Smooth muscle cell (in vitro differentiated cells): Measurements from ENCODE around the gene CNGB1. TPM values are rescaled to one million over a fixed set of nuclear protein-coding genes. Genes with fewer than 3 reads are reported as not detected.
"Not testable (repeated sequence)": the region's sequence is repeated elsewhere in the genome, so short reads cannot be mapped to it uniquely, and the experiment has no call there.

Experiments used
- DNase-seq: peaks from one replicate; lab custom pipeline; 2025; ENCODE audit not compliant: unreplicated experiment; lab: John Stamatoyannopoulos, UW
- H2AFZ ChIP-seq: fragments of 200-600 bp; sonication (generic); 2 replicates; pipeline ENCODE4 v1.6.0; 2016; ENCODE audit warnings: antibody characterized with exemption, low read depth, mild to moderate bottlenecking
- H3F3A ChIP-seq: fragments of 200-600 bp; sonication (generic); 2 replicates; pipeline ENCODE4 v1.6.0; 2017; ENCODE audit warnings: antibody characterized with exemption, low read depth
- H3K27ac ChIP-seq: fragments of 200-600 bp; sonication (generic); 2 replicates; pipeline ENCODE4 v1.5.1; 2016; ENCODE audit warnings: low read depth, mild to moderate bottlenecking
- H3K27me3 ChIP-seq: fragments of 200-600 bp; sonication (generic); 2 replicates; pipeline ENCODE4 v1.6.1; 2016; ENCODE audit warnings: low read depth, mild to moderate bottlenecking
- H3K36me3 ChIP-seq: fragments of 200-600 bp; sonication (generic); 2 replicates; pipeline ENCODE4 v1.5.1; 2016; ENCODE audit warnings: low read depth
- H3K4me1 ChIP-seq: fragments of 200-600 bp; sonication (generic); 2 replicates; pipeline ENCODE4 v1.5.1; 2016; ENCODE audit warnings: low read depth
- H3K4me2 ChIP-seq: fragments of 200-600 bp; sonication (generic); 2 replicates; pipeline ENCODE4 v1.6.0; 2016; ENCODE audit warnings: mild to moderate bottlenecking
- H3K4me3 ChIP-seq: fragments of 200-600 bp; sonication (generic); 2 replicates; pipeline ENCODE4 v1.5.1; 2016; ENCODE audit warnings: mild to moderate bottlenecking
- H3K79me2 ChIP-seq: fragments of 200-600 bp; sonication (generic); 2 replicates; pipeline ENCODE4 v1.6.0; 2016; ENCODE audit warnings: low read depth, mild to moderate bottlenecking
- H3K9ac ChIP-seq: fragments of 200-600 bp; sonication (generic); 2 replicates; pipeline ENCODE4 v1.6.0; 2016; ENCODE audit warnings: low read depth
- H3K9me3 ChIP-seq: fragments of 200-600 bp; sonication (generic); replicated peaks from 2 replicates; pipeline ENCODE4 v1.5.1; 2016; ENCODE audit warnings: low read depth
- H4K20me1 ChIP-seq: fragments of 200-600 bp; sonication (generic); 2 replicates; pipeline ENCODE4 v1.6.0; 2016; ENCODE audit warnings: low read depth
- WGBS: methylation state at CpG from one replicate; pipeline ENCODE4 v1.1.7; 2016; ENCODE audit warnings: low lambda C conversion rate; 5-methylcytosine and 5-hydroxymethylcytosine counted together
- polyA plus RNA-seq: library from polyadenylated mRNA; unstranded; fragments of >200 nt; fragmentation: Nextera tagmentation; extraction: Ambion mirVana; gene quantifications from 2 replicates; pipeline ENCODE4 v1.2.1, GENCODE V29; 2016
- total RNA-seq: library from RNA; depleted of rRNA; stranded (reverse); fragments of >200 nt; gene quantifications from 2 replicates; pipeline ENCODE4 v1.2.3, GENCODE V29; 2014
- TF ChIP-seq, protein P1 (sequence below): fragments of 200-600 bp; sonication (generic); IDR thresholded peaks from 2 replicates; pipeline ENCODE4 v1.5.1; 2017; ENCODE audit warnings: borderline replicate concordance, mild to moderate bottlenecking, antibody characterized with exemption; ENCODE audit not compliant: insufficient read depth, poor library complexity, severe bottlenecking

CNGB1 gene
- total and polyA plus RNA-seq, 2 experiments from 2014 or later: not detected

DNA sequence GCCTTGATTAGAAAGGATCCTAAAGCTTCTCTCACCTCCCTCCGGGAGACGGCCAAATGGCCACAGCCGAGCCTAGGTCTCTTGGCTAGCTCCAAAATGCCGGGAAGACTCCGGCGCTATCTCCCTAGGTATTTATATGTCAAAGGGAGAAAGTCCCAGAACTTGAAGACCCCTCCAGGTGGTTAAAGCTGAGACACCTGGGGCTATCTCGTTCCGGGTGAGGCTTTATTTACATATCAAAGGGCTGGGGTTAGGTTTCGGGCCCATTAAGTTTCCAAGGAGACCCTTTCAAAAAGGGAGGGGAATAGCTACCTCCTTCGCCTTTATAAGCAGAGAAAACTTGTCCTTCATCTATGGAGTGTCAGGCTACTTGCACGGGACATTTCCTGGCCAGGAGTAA, 97.7 kb downstream of the CNGB1 start:
- peaks cover 6% of the 10 kb centered on the region for H3K4me1 ChIP-seq
- H3K27me3 ChIP-seq: no peaks in the 10 kb centered on the region
- H3F3A ChIP-seq: no peaks in the 10 kb centered on the region
- H3K4me2 ChIP-seq: no peak overlapping the region
- H3K79me2 ChIP-seq: no peaks in the 10 kb centered on the region
- no peak overlapping the region for H3K4me3 ChIP-seq
- H3K9me3 ChIP-seq: no peaks in the 10 kb centered on the region
- TF ChIP-seq, protein P1, sequence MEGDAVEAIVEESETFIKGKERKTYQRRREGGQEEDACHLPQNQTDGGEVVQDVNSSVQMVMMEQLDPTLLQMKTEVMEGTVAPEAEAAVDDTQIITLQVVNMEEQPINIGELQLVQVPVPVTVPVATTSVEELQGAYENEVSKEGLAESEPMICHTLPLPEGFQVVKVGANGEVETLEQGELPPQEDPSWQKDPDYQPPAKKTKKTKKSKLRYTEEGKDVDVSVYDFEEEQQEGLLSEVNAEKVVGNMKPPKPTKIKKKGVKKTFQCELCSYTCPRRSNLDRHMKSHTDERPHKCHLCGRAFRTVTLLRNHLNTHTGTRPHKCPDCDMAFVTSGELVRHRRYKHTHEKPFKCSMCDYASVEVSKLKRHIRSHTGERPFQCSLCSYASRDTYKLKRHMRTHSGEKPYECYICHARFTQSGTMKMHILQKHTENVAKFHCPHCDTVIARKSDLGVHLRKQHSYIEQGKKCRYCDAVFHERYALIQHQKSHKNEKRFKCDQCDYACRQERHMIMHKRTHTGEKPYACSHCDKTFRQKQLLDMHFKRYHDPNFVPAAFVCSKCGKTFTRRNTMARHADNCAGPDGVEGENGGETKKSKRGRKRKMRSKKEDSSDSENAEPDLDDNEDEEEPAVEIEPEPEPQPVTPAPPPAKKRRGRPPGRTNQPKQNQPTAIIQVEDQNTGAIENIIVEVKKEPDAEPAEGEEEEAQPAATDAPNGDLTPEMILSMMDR: no peak
- WGBS: 21% methylated on average over 11 of the region's 11 CpGs
- H3K27ac ChIP-seq: no peak overlapping the region
- no peaks in the 10 kb centered on the region for H3K36me3 ChIP-seq
- no peaks in the 10 kb centered on the region for H4K20me1 ChIP-seq
- no peak for DNase-seq
- H3K9ac ChIP-seq: no peak overlapping the region
- no peak overlapping the region for H2AFZ ChIP-seq

DNA sequence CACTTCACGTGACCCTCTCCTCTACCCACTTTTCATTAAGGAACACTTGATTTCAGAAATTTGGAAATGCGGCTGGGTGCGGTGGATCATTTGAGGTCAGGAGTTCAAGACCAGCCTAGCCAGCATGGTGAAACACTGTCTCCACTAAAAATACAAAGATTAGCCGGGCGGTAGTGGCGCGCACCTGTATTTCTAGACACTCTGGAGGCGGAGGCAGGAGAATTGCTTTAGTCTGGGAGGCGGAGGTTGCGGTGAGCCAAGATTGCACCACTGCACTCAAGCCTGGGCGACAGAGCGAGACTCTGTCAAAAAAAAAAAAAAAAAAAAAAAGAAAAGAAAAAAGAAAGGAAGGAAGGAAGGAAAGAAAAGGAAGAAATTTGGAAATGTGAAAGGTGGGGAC, 98.2 kb downstream of the CNGB1 start:
- H3K27me3 ChIP-seq, H3K27ac ChIP-seq, H2AFZ ChIP-seq, H3K4me2 ChIP-seq, H3K79me2 ChIP-seq, H3K36me3 ChIP-seq, H3K9ac ChIP-seq, H3K4me3 ChIP-seq, H4K20me1 ChIP-seq, H3F3A ChIP-seq, DNase-seq, H3K4me1 ChIP-seq, H3K9me3 ChIP-seq: not testable (repeated sequence)
- WGBS: 90% methylated on average over 12 of the region's 12 CpGs

DNA sequence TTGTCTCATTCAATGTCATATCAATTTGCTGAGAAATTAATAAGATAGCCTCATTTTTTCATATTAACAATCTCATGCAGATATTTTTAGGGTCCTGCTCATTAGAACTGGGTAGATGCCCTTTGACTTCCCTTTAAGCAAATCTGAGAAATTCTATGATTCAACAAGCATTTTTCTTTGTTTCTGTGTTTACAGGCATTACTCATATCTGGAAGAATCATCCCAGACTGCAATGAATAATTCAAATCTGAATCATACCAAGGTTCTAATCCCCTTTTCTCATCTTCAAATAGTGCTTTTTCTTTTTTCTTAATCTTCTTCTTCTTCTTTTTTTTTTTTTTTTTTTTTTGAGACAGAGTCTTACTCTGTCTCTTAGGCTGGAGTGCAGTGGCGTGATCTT, 99.5 kb downstream of the CNGB1 start:
- no peaks in the 10 kb centered on the region for H3K36me3 ChIP-seq
- 44% methylated on average over 1 of the region's 1 CpG for WGBS
- no peaks in the 10 kb centered on the region for H3F3A ChIP-seq
- H3K27me3 ChIP-seq: no peaks in the 10 kb centered on the region
- H3K4me2 ChIP-seq: peak overlapping the region; percentile 11
- H3K27ac ChIP-seq: peak overlapping the region; percentile 72
- no peaks in the 10 kb centered on the region for H3K9me3 ChIP-seq
- H3K4me1 ChIP-seq: peaks cover 6% of the 10 kb centered on the region
- TF ChIP-seq, protein P1: no peak
- H3K9ac ChIP-seq: peak overlapping the region; percentile 63
- no peak overlapping the region for H2AFZ ChIP-seq
- H4K20me1 ChIP-seq: no peaks in the 10 kb centered on the region
- no peaks in the 10 kb centered on the region for H3K79me2 ChIP-seq
- no peak for DNase-seq
- H3K4me3 ChIP-seq: no peak overlapping the region

DNA sequence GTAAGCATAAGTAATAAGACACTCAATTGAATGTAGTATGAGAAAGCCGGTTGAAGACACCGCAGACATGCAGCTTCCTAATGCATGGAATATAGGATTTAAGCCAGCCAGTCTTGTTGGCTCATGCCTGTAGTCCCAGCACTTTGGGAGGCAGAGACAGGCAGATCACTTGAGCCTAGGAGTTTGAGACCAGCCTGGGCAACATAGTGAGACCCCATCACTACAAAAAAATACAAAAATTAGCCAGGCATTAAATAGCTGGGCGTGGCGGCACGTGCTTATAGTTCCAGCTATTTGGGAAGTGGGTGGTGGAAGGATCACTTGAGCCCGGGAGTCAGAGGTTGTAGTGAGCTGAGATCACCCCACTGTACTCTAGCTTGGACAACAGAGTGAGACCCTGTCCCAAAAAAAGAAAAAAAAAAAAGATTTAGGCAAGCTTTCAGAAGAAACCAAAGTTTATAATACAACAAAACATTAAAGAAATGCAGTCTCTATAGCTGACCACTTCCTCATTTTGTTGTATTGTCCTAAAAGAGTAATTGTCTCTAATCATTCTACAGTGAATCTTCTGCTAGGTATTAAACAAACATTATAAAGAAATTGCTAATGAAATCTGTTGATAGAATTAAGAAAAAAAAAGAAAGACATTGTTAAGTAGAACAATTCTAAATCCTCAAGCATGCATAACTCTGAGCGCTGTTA, 100.0 kb downstream of the CNGB1 start:
- Histone ChIP-seq H3K27me3 (no peaks in the 10 kb centered on the region), H3F3A (no peaks in the 10 kb centered on the region), H3K79me2 (no peaks in the 10 kb centered on the region), H3K4me2 (peak overlapping the region; percentile 11), H3K4me1 (peaks cover 6% of the 10 kb centered on the region), H3K9me3 (no peaks in the 10 kb centered on the region), H4K20me1 (no peaks in the 10 kb centered on the region), H3K36me3 (no peaks in the 10 kb centered on the region), H3K4me3 (no peak overlapping the region), H3K9ac (peak overlapping the region; percentile 63), H3K27ac (peak overlapping the region; percentile 72), H2AFZ (no peak overlapping the region)
- TF ChIP-seq, protein P1: no peak
- no peak for DNase-seq
- WGBS: 77% methylated on average over 7 of the region's 7 CpGs
